Keratinocyte (primary cell): ENCODE results near the gene ARHGAP45.

Experiments used
- CTCF ChIP-seq, 3 experiments: IDR thresholded peaks in 1 of 3; conservative IDR thresholded peaks in 1 of 3; optimal IDR thresholded peaks in 1 of 3; 2 replicates in 2 of 3; 3 replicates in 1 of 3; pipeline versions ENCODE3 to v1.5.1; 2011; ENCODE audit warnings: low read length in 3 of 3, mild to moderate bottlenecking in 3 of 3, moderate library complexity in 2 of 3, control low read depth in 1 of 3, inconsistent platforms in 1 of 3; ENCODE audit not compliant: insufficient read depth in 2 of 3; ENCODE audit errors: extremely low read depth in 1 of 3
- EZH2 ChIP-seq: IDR thresholded peaks from one replicate; pipeline ENCODE4 v1.6.1; 2012; ENCODE audit warnings: inconsistent platforms, mild to moderate bottlenecking, low read length, moderate library complexity

GRCh38 chr19:1118999-1119398 lies 52.0 kb downstream of the ARHGAP45 start:
- TF ChIP-seq CTCF (optimal IDR thresholded peaks at IDR 0.05 in 1 of 3, IDR thresholded peaks at IDR 0.05 in 1 of 3, conservative IDR thresholded peaks at IDR 0.05 in 1 of 3; ENCODE audit: extremely low read depth in 1 of 3, insufficient read depth in 2 of 3, low read length in 3 of 3), result no peak
- no peak for TF ChIP-seq EZH2
